ENCODE results near the gene IFI44L.

IFI44L gene

GRCh38 chr1:78687914-78688313 lies 67.7 kb downstream of the IFI44L start:
- DNase-seq (ENCODE audit: low read depth, low spot score), result no peak

GRCh38 chr1:78688697-78689096 lies 68.4 kb downstream of the IFI44L start:
- peak; percentile 45 for DNase-seq (ENCODE audit: low read depth, low spot score)

- no peak for DNase-seq (ENCODE audit: low read depth, low spot score)
Measured at GRCh38 chr1:78690516-78690915, 70.3 kb downstream of the IFI44L start.

GRCh38 chr1:78691995-78692747 lies 71.9 kb downstream of the IFI44L start:
- DNase-seq (ENCODE audit: low read depth, low spot score), result no peak
